HepG2 (cell line): Measurements from ENCODE around the gene SYT17. TPM values are rescaled to one million over a fixed set of nuclear protein-coding genes. Genes with fewer than 3 reads are reported as not detected.

Experiments used
- ATAC-seq: fragments of 200-7000 bp; cut with Tn5 transposase; 3 replicates; pipeline ENCODE4 v1.9.1; 2020; ENCODE audit warnings: mild to moderate bottlenecking, moderate library complexity
- BruUV-seq: library from RNA; stranded (reverse); fragments of 400-500 nt; replicated peaks from 2 replicates; lab custom pipeline; 2021; lab: Mats Ljungman, UMichigan
- CTCF ChIA-PET: fragments of 300-600 bp; formaldehyde crosslinking; extraction: SDS; loops from one replicate; lab custom pipeline; 2021; ENCODE audit warnings: low total read pairs, inconsistent platforms, low intra/inter-chr PET ratio; lab: Yijun Ruan, JAX
- POLR2A ChIA-PET: fragments of 350-600 bp; sonication (Branson Sonifier 250); formaldehyde crosslinking; loops from one replicate; lab custom pipeline; 2020; ENCODE audit warnings: antibody characterized with exemption, inconsistent platforms; lab: Yijun Ruan, JAX
- DNase-seq: peaks from one replicate; pipeline ENCODE4 v3.0.0-alpha.2; 2015; ENCODE audit warnings: low spot score
- FAIRE-seq: peaks from 3 replicates; lab custom pipeline; 2011; peaks lifted over from hg19 to GRCh38; lab: Jason Lieb, UNC
- H2AFZ ChIP-seq: one replicate; pipeline ENCODE4 v1.6.1; 2011; ENCODE audit warnings: low read length, inconsistent platforms
- H3K27ac ChIP-seq: fragments of 300-600 bp; 3 replicates; pipeline ENCODE4 v1.8.0; 2011; ENCODE audit warnings: mixed run types, mild to moderate bottlenecking, mixed read lengths, low read length, inconsistent platforms; ENCODE audit not compliant: insufficient read depth; ENCODE audit errors: extremely low read length
- H3K27me3 ChIP-seq, 2 experiments: fragments of 200-600 bp in 1 of 2; 2 replicates in 1 of 2; 3 replicates in 1 of 2; pipeline versions ENCODE4 v1.6.0 to v1.8.0; 2011; ENCODE audit warnings: low read length in 2 of 2, mild to moderate bottlenecking in 2 of 2, moderate library complexity in 2 of 2, inconsistent platforms in 1 of 2; ENCODE audit not compliant: insufficient read depth in 2 of 2, control insufficient read depth in 1 of 2
- H3K36me3 ChIP-seq, 2 experiments: fragments of 200-600 bp in 1 of 2; replicated peaks in 1 of 2; 2 replicates in 1 of 2; 3 replicates in 1 of 2; pipeline versions ENCODE4 v1.5.1 to v1.8.0; 2011; ENCODE audit warnings: low read length in 2 of 2, inconsistent platforms in 1 of 2; ENCODE audit not compliant: insufficient read depth in 2 of 2, control insufficient read depth in 1 of 2
- H3K4me1 ChIP-seq: 2 replicates; pipeline ENCODE4 v1.5.1; 2012; ENCODE audit warnings: low read length, inconsistent platforms; ENCODE audit not compliant: insufficient read depth
- H3K4me2 ChIP-seq: 2 replicates; pipeline ENCODE4 v1.6.0; 2011; ENCODE audit warnings: low read depth, low read length, inconsistent platforms
- H3K4me3 ChIP-seq, 3 experiments: fragments of 200-600 bp in 1 of 3; sonication (generic), shearing (Covaris generic) in 1 of 3; replicated peaks in 1 of 3; 2 replicates each; pipeline ENCODE4 v1.5.1; 2011 to 2016; ENCODE audit warnings: low read length in 3 of 3, inconsistent platforms in 2 of 3, low read depth in 2 of 3, mild to moderate bottlenecking in 2 of 3, control low read depth in 1 of 3, mixed read lengths in 1 of 3; ENCODE audit not compliant: insufficient read depth in 1 of 3
- H3K79me2 ChIP-seq: one replicate; pipeline ENCODE4 v1.6.1; 2011; ENCODE audit warnings: low read length, inconsistent platforms; ENCODE audit not compliant: insufficient read depth
- H3K9ac ChIP-seq: 2 replicates; pipeline ENCODE4 v1.6.0; 2011; ENCODE audit warnings: mild to moderate bottlenecking, low read depth, low read length, inconsistent platforms; ENCODE audit not compliant: insufficient read depth
- H3K9me3 ChIP-seq: 2 replicates; pipeline ENCODE4 v1.5.1; 2012; ENCODE audit warnings: mild to moderate bottlenecking, low read length
- H4K20me1 ChIP-seq: 2 replicates; pipeline ENCODE4 v1.6.0; 2011; ENCODE audit warnings: inconsistent platforms, mild to moderate bottlenecking, low read length, moderate library complexity; ENCODE audit not compliant: insufficient read depth
- BCL6 ChIP-seq: IDR thresholded peaks from 2 replicates; pipeline ENCODE4 v1.6.1; 2016; ENCODE audit warnings: missing genetic modification reagents, missing compliant biosample characterization
- DNMT3B ChIP-seq: conservative IDR thresholded peaks from 2 replicates; pipeline ENCODE4 v1.6.1; 2016; ENCODE audit warnings: missing biosample characterization, control low read depth
- ETV5 ChIP-seq: IDR thresholded peaks from 2 replicates; pipeline ENCODE4 v1.6.1; 2018; ENCODE audit warnings: missing biosample characterization, missing genetic modification reagents, inconsistent platforms, borderline replicate concordance
- FOSL2 ChIP-seq: sonication (generic); formaldehyde crosslinking; IDR thresholded peaks from 2 replicates; pipeline ENCODE4 v1.4.0; 2020; ENCODE audit warnings: missing genetic modification reagents
- FOXA1 ChIP-seq, 2 experiments: fragments of 450-650 bp in 1 of 2; sonication (generic) in 1 of 2; formaldehyde crosslinking in 1 of 2; IDR thresholded peaks; 2 replicates each; pipeline versions ENCODE4 v1.4.0 to v1.6.1; 2016 to 2020; ENCODE audit warnings: missing genetic modification reagents in 1 of 2
- FOXK1 ChIP-seq: sonication (generic); formaldehyde crosslinking; IDR thresholded peaks from 2 replicates; pipeline ENCODE4 v1.4.0; 2020; ENCODE audit warnings: low read depth, missing genetic modification reagents, borderline replicate concordance
- HDAC2 ChIP-seq: sonication (generic); formaldehyde crosslinking; IDR thresholded peaks from 2 replicates; pipeline ENCODE4 v1.4.0; 2020; ENCODE audit warnings: missing genetic modification reagents
- RCOR2 ChIP-seq: IDR thresholded peaks from 2 replicates; pipeline ENCODE4 v1.6.1; 2016; ENCODE audit warnings: missing biosample characterization, missing genetic modification reagents
- TEAD3 ChIP-seq: optimal IDR thresholded peaks from 2 replicates; pipeline ENCODE3; 2016; ENCODE audit warnings: borderline replicate concordance
- ZBED4 ChIP-seq: sonication (generic); formaldehyde crosslinking; IDR thresholded peaks from 2 replicates; pipeline ENCODE4 v1.4.0; 2020; ENCODE audit warnings: missing genetic modification reagents, borderline replicate concordance
- ZC3H13 ChIP-seq: sonication (generic); formaldehyde crosslinking; IDR thresholded peaks from 2 replicates; pipeline ENCODE4 v1.8.1; 2023; ENCODE audit warnings: mild to moderate bottlenecking, missing genetic modification reagents, moderate library complexity
- ZFP1 ChIP-seq: IDR thresholded peaks from 2 replicates; pipeline ENCODE4 v1.6.1; 2016
- ZFP62 ChIP-seq: sonication (generic); formaldehyde crosslinking; IDR thresholded peaks from 2 replicates; pipeline ENCODE4 v1.4.0; 2020; ENCODE audit warnings: missing genetic modification reagents
- ZNF567 ChIP-seq: sonication (generic); formaldehyde crosslinking; IDR thresholded peaks from 2 replicates; pipeline ENCODE4 v1.8.1; 2023; ENCODE audit warnings: mild to moderate bottlenecking, missing genetic modification reagents, borderline replicate concordance
- ZNF605 ChIP-seq: sonication (generic); formaldehyde crosslinking; IDR thresholded peaks from 2 replicates; pipeline ENCODE4 v1.8.0; 2022; ENCODE audit warnings: mild to moderate bottlenecking, missing genetic modification reagents
- ZSCAN25 ChIP-seq: sonication (generic); formaldehyde crosslinking; IDR thresholded peaks from 2 replicates; pipeline ENCODE4 v1.8.0; 2022; ENCODE audit warnings: mild to moderate bottlenecking, missing genetic modification reagents
- ZSCAN9 ChIP-seq: IDR thresholded peaks from 2 replicates; pipeline ENCODE4 v1.6.1; 2016; ENCODE audit warnings: borderline replicate concordance
- WGBS: methylation state at CpG from one replicate; pipeline ENCODE4 v1.1.6; 2017; ENCODE audit warnings: low lambda C conversion rate; 5-methylcytosine and 5-hydroxymethylcytosine counted together
- in situ Hi-C: cut with HindIII; loops from 2 replicates; pipeline ENCODE4 v1.10.0; 2017; ENCODE audit warnings: low pct_unique_long_range_greater_than_20kb; ENCODE audit not compliant: extremely low pct_ligation_motif_present
- intact Hi-C: fragments of 100-400 bp; cut with micrococcal nuclease; formaldehyde crosslinking; loops from one replicate; pipeline ENCODE4 v1.10.0; 2022; ENCODE audit not compliant: unreplicated experiment
- polyA plus RNA-seq, 8 experiments: library from polyadenylated mRNA; depleted of rRNA in 3 of 8; stranded (reverse) in 7 of 8; unstranded in 1 of 8; fragments of >200 nt; fragmentation: Illumina TruSeq in 4 of 8; extraction: Trizol in 4 of 8; gene quantifications; 2 replicates each; pipeline versions ENCODE4 v1.2.1 to v1.2.3, GENCODE V29; 2011 to 2016; ENCODE audit warnings: low read depth in 4 of 8, missing spikeins in 1 of 8, mixed read lengths in 1 of 8; ENCODE audit not compliant: insufficient read depth in 1 of 8
- total RNA-seq, 5 experiments: library from RNA; depleted of rRNA; stranded (reverse); fragments of >200 nt; fragmentation: Illumina TruSeq; extraction: Trizol; gene quantifications; 2 replicates each; pipeline ENCODE4 v1.2.3, GENCODE V29; 2016; ENCODE audit warnings: low read depth in 1 of 5

Gene SYT17
- total and polyA plus RNA-seq, 2 of the 13 experiments (the other 11 are each of a cell fraction or from before 2014, with no cell fraction given), result 0.44 TPM; not detected in 1

- ChIA-PET CTCF (no interaction called here), POLR2A (no interaction called here)
- DNase-seq, result peak; percentile 58
- in situ Hi-C loops, result no loop called here
- Histone ChIP-seq H3K4me3 (no peak overlapping the region), H3K9me3 (peaks cover 14% of the 10 kb centered on the region; the same call in 1 of the 2 replicates), H3K27me3 (peaks cover 0 to 11% of the 10 kb centered on the region in 2 experiments; a peak in 1 of 5 replicates), H2AFZ (no peak overlapping the region), H3K36me3 (no peaks in the 10 kb centered on the region), H3K4me2 (no peak overlapping the region), H3K79me2 (no peaks in the 10 kb centered on the region), H3K9ac (no peak overlapping the region), H3K27ac (no peak overlapping the region), H3K4me1 (peaks cover 10% of the 10 kb centered on the region; the same call in 1 of the 2 replicates), H4K20me1 (no peaks in the 10 kb centered on the region)
- TF ChIP-seq FOSL2 (CRISPR knock-in tag) (peak; percentile 81), ZNF567 (CRISPR knock-in tag) (no peak), FOXA1 (IDR thresholded peaks at IDR 0.05) (no peak), FOXA1 (CRISPR knock-in tag; IDR thresholded peaks at IDR 0.05) (0 out of 2 replicates have a peak, but pooled peaks have one; percentile 16), FOXK1 (CRISPR knock-in tag) (peak; percentile 31; the same call in 1 of the 2 replicates), TEAD3 (CRISPR knock-in tag) (peak; percentile 36), ZSCAN9 (CRISPR knock-in tag) (peak; percentile 57; the same call in 1 of the 2 replicates)
- no peak for FAIRE-seq
- intact Hi-C loops, result no loop called here
- 0% methylated on average over 4 of the region's 4 CpGs for WGBS
- peak; percentile 57 for ATAC-seq
- BruUV-seq, result no TSS peak
These were observed 68.6 kb downstream of the SYT17 start for GRCh38 chr16:19236561-19237209.

DNA sequence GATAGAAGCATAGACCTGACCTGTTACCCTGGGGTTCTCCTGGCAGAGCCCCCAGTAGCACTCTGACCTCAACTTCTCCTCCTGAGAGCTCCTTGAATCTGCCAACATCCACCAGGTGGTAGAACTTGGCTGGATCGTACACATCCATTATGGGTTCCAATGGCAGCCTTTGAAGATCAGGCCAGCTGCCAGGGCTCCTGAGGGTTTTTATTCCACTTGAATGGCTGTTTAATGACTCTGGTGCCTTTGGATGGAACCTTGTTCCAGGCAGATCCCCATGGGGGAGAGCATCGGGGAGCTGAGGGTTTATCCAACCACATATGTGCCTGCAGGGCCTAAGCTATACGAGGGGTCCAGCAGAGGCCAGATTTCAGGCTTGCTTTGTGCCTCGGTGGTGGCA is 70.4 kb downstream of the SYT17 start:
- Histone ChIP-seq H3K4me2 (no peak overlapping the region), H4K20me1 (no peaks in the 10 kb centered on the region), H3K4me3 (no peak overlapping the region), H3K9me3 (peaks cover 14% of the 10 kb centered on the region; the same call in 1 of the 2 replicates), H3K27me3 (peaks cover 0 to 7% of the 10 kb centered on the region in 2 experiments; a peak in 1 of 5 replicates), H2AFZ (no peak overlapping the region), H3K36me3 (no peaks in the 10 kb centered on the region), H3K79me2 (no peaks in the 10 kb centered on the region), H3K4me1 (peaks cover 10% of the 10 kb centered on the region; the same call in 1 of the 2 replicates), H3K9ac (no peak overlapping the region), H3K27ac (no peak overlapping the region)
- in situ Hi-C loops, result no loop called here
- ChIA-PET POLR2A (no interaction called here), CTCF (no interaction called here)
- intact Hi-C loops, result no loop called here
- no TSS peak for BruUV-seq
- WGBS, result 42% methylated on average over 2 of the region's 4 CpGs
- ATAC-seq (no peak), DNase-seq (no peak), FAIRE-seq (no peak)
- TF ChIP-seq ZC3H13 (CRISPR knock-in tag) (no peak), ETV5 (CRISPR knock-in tag) (no peak), ZSCAN25 (CRISPR knock-in tag) (no peak), BCL6 (CRISPR knock-in tag) (no peak), ZNF605 (CRISPR knock-in tag) (no peak), HDAC2 (CRISPR knock-in tag) (no peak), RCOR2 (CRISPR knock-in tag) (no peak), ZFP62 (CRISPR knock-in tag) (no peak), ZFP1 (no peak), ZBED4 (CRISPR knock-in tag) (no peak), DNMT3B (no peak)
